Upper lobe of left lung (tissue), 6 donors: ENCODE data around the gene COMMD3. TPM values are rescaled to one million over a fixed set of nuclear protein-coding genes. Genes with fewer than 3 reads are reported as not detected.

Experiments used
- ATAC-seq, 2 donors: fragments of 200-7000 bp; cut with Tn5 transposase; one replicate each; pipeline ENCODE4 v1.9.1; 2022; ENCODE audit warnings: mild to moderate bottlenecking in 2 of 2, moderate library complexity in 2 of 2; ENCODE audit not compliant: low FRiP score in 2 of 2
- DNase-seq, 2 donors: peaks; one replicate each; pipeline ENCODE4 v3.0.0-alpha.2; 2019 to 2020
- H3K27ac ChIP-seq, 4 donors: fragments of 200-600 bp; sonication (generic); one replicate each; pipeline ENCODE4 v1.5.1; 2016 to 2019
- H3K27me3 ChIP-seq, 4 donors: fragments of 200-600 bp; sonication (generic); one replicate each; pipeline ENCODE4 v1.5.1; 2017 to 2019
- H3K36me3 ChIP-seq, 4 donors: fragments of 200-600 bp; sonication (generic); one replicate each; pipeline ENCODE4 v1.5.1; 2016 to 2019
- H3K4me1 ChIP-seq, 4 donors: fragments of 200-600 bp; sonication (generic); one replicate each; pipeline ENCODE4 v1.5.1; 2018 to 2019
- H3K4me3 ChIP-seq, 4 donors: fragments of 200-600 bp; sonication (generic); one replicate each; pipeline ENCODE4 v1.5.1; 2017 to 2019; ENCODE audit warnings: mild to moderate bottlenecking in 2 of 4, moderate library complexity in 1 of 4
- H3K9me3 ChIP-seq, 4 donors: fragments of 200-600 bp; sonication (generic); one replicate each; pipeline ENCODE4 v1.5.1; 2018 to 2019
- EP300 ChIP-seq, 4 donors: sonication (generic); formaldehyde crosslinking; IDR thresholded peaks; one replicate each; pipeline ENCODE4 v1.5.1; 2017; ENCODE audit warnings: antibody characterized with exemption in 4 of 4, control low read depth in 2 of 4
- POLR2A ChIP-seq, 4 donors: fragments of 450-650 bp; IDR thresholded peaks; one replicate each; pipeline ENCODE4 v1.5.1; 2016 to 2017; ENCODE audit warnings: antibody characterized with exemption in 4 of 4, mild to moderate bottlenecking in 2 of 4
- POLR2AphosphoS5 ChIP-seq, 2 donors: sonication (generic); formaldehyde crosslinking; IDR thresholded peaks; one replicate each; pipeline ENCODE4 v1.5.1; 2017; ENCODE audit warnings: antibody characterized with exemption in 2 of 2
- WGBS, 2 donors: methylation state at CpG; one replicate each; pipeline ENCODE4 v1.1.5; 2017 to 2018; 5-methylcytosine and 5-hydroxymethylcytosine counted together
- total RNA-seq, 6 donors: library from RNA; depleted of rRNA in 4 of 6; stranded (reverse); fragments of >200 nt in 4 of 6; gene quantifications; one replicate each; pipeline versions ENCODE4 v1.1.0 to v1.2.1, GENCODE V29; 2016 to 2021
- TF ChIP-seq, protein P1 (sequence below), 6 experiments: fragments of 450-650 bp in 4 of 6; fragments of 200-600 bp in 2 of 6; sonication (generic) in 2 of 6; IDR thresholded peaks; one replicate each; pipeline ENCODE4 v1.5.1; 2016 to 2019; ENCODE audit warnings: antibody characterized with exemption in 6 of 6
- donor health status: DM: no; HTN: no; CAD: no; lungs with moderate emphysema.
- donor health status: DM: no; HTN: yes; CAD: no; lungs with severe emphysema.

COMMD3 gene
- total RNA-seq, 6 donors from 2014 or later = 11.0 to 312 (median 39.6) TPM

DNA sequence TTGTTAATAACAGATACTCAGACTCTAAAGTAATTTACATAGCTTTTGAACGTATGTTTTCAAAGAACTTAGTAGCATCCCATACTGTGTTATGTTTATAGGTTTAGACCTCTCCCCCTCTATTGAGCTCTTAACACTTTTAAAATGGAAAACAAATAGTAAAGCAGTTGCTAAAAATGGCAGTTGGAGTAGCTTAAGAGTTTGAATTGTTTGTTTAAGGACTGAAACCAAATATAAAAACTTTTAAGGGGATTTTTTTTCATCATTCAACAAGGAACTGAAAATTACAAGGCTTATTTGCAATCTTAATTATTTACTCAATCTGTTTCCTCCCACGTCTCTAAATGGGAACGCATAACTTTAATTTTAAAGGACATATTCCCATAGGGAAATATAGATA lies 27.5 kb downstream of the COMMD3 start:
- H3K9me3 ChIP-seq = no peaks in the 10 kb centered on the region
- no peak overlapping the region for H3K27ac ChIP-seq
- H3K4me3 ChIP-seq = no peak overlapping the region
- WGBS, 2 donors = 11 to 17% methylated on average over 3 of the region's 3 CpGs
- no peak for DNase-seq
- H3K36me3 ChIP-seq = no peaks in the 10 kb centered on the region
- TF ChIP-seq, protein P1, sequence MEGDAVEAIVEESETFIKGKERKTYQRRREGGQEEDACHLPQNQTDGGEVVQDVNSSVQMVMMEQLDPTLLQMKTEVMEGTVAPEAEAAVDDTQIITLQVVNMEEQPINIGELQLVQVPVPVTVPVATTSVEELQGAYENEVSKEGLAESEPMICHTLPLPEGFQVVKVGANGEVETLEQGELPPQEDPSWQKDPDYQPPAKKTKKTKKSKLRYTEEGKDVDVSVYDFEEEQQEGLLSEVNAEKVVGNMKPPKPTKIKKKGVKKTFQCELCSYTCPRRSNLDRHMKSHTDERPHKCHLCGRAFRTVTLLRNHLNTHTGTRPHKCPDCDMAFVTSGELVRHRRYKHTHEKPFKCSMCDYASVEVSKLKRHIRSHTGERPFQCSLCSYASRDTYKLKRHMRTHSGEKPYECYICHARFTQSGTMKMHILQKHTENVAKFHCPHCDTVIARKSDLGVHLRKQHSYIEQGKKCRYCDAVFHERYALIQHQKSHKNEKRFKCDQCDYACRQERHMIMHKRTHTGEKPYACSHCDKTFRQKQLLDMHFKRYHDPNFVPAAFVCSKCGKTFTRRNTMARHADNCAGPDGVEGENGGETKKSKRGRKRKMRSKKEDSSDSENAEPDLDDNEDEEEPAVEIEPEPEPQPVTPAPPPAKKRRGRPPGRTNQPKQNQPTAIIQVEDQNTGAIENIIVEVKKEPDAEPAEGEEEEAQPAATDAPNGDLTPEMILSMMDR (IDR thresholded peaks at IDR 0.05) = no peak
- no peak for TF ChIP-seq POLR2AphosphoS5 (IDR thresholded peaks at IDR 0.05)
- no peak for TF ChIP-seq POLR2A (IDR thresholded peaks at IDR 0.05)
- TF ChIP-seq EP300 (IDR thresholded peaks at IDR 0.05) = no peak
- peaks cover 12 to 26% (median 17%) of the 10 kb centered on the region in 4 donors for H3K4me1 ChIP-seq
- no peak for ATAC-seq
- H3K27me3 ChIP-seq = peaks cover 0 to 58% (median 20%) of the 10 kb centered on the region in 4 donors

DNA sequence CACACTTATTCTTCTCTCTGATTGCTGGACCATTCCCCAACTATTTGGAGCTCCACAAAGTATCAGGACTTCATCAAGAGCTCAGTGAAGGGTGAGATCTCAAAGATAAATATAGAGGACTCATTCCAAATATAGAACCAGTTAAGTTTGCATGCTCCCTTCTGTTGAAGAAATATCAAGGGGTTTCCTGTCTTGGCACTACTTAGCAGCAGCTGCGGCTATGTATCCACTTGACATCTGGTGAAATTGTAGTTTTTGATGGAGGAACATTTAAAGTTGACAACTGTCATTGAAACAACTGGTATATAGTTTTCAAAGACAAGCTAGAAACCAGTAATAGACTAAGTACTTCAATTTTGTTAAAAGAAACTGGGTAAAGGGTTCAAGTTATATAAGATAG lies 28.1 kb downstream of the COMMD3 start:
- no peak for ATAC-seq
- TF ChIP-seq POLR2AphosphoS5 (IDR thresholded peaks at IDR 0.05) = no peak
- no peak for TF ChIP-seq POLR2A (IDR thresholded peaks at IDR 0.05)
- no peak for TF ChIP-seq EP300 (IDR thresholded peaks at IDR 0.05)
- TF ChIP-seq, protein P1 (IDR thresholded peaks at IDR 0.05) = no peak
- 16 to 21% methylated on average over 1 of the region's 1 CpG for WGBS, 2 donors
- Histone ChIP-seq H3K36me3 (no peaks in the 10 kb centered on the region), H3K4me3 (no peak overlapping the region), H3K27ac (no peak overlapping the region), H3K9me3 (no peaks in the 10 kb centered on the region), H3K4me1 (peaks cover 12 to 26% (median 17%) of the 10 kb centered on the region in 4 donors), H3K27me3 (peaks cover 0 to 53% (median 20%) of the 10 kb centered on the region in 4 donors)
- no peak for DNase-seq

DNA sequence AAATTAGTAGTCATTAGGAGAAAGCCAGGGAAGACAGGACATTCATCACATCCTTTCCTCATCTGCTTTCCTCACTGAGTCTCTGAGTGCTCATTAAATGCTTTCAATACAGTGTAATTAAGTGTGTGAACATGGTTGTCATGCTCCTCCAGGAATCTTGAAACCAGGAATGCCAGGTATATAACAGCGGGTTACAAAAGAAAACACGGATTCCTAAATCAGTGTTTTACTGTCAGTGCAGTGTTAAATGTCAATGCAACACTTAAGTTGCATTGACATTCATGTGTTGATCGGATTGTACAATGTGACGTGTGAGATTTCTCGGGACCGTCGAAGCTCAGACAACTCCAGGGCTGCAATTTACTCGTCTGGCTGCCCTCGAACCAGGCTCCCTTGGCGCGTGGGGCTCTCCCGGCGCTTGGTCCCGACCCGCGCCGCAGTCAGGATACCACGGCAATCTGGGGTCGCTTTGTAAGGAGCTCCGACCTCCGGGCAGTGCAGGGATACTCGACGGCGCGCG lies 28.7 kb downstream of the COMMD3 start:
- Histone ChIP-seq H3K9me3 (no peaks in the 10 kb centered on the region), H3K4me1 (peaks cover 8 to 23% (median 15%) of the 10 kb centered on the region in 4 donors), H3K27me3 (peaks cover 0 to 53% (median 20%) of the 10 kb centered on the region in 4 donors), H3K27ac (no peak overlapping the region), H3K4me3 (peak overlapping the region; percentile 2 to 40 (median 32)), H3K36me3 (no peaks in the 10 kb centered on the region)
- TF ChIP-seq POLR2A (IDR thresholded peaks at IDR 0.05) = no peak
- TF ChIP-seq EP300 (IDR thresholded peaks at IDR 0.05) = no peak
- TF ChIP-seq, protein P1 (IDR thresholded peaks at IDR 0.05) = no peak
- TF ChIP-seq POLR2AphosphoS5 (IDR thresholded peaks at IDR 0.05) = no peak
- ATAC-seq (no peak), DNase-seq (no peak)
- 18 to 34% methylated on average over 7 to 20 of the region's 26 CpGs for WGBS, 2 donors

DNA sequence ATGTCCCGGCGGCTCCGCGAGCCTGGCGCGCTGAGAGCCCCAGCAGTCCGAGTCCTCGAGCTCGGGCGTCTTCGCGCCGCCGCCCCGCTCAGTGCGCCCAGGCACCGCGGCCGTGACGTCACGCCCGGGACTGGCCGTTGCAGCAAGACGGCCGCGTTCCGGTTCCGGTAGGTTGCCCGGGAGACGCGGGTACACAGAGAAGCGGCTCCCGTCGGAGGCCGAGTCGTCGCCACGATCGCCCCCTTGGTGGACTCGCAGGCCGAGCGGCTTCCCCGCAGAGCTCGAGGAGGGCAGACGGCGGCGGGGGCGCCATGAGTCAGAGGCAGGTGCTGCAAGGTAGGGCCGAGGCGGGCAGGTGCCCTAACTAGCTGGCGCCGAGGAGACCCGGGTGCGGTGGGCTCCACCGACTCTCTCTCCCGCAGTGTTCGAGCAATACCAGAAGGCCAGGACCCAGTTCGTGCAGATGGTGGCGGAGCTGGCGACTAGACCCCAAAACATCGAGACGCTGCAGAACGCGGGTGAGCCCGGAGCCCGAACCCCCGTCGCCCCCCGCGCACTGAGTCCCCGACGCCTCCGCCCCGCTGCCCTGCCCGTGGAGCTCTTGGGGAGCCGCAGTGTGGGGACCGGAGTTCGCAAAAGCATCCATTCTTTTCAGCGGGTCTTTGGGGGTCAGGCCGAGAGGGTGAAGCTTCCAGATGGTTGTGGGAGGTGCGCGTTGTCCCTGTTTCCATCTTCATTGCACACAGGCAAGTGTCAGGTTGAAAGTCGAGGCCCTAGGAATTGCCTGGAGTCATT lies 29.3 kb downstream of the COMMD3 start, which contains the start of gene SPAG6:
Gene SPAG6, plus strand, starts transcription at position 196 of the 795 bp plus-strand sequence. Its CDS starts 116 bp downstream, at position 312.
- H3K9me3 ChIP-seq = no peaks in the 10 kb centered on the region
- H3K27me3 ChIP-seq = peaks cover 0 to 53% (median 20%) of the 10 kb centered on the region in 4 donors
- peak within 1 kb of the TSS; percentile 2 to 40 (median 32) for H3K4me3 ChIP-seq
- no peak within 1 kb of the TSS for H3K27ac ChIP-seq
- peak in 1 of 4 donors; percentile 11 for TF ChIP-seq POLR2A (IDR thresholded peaks at IDR 0.05)
- no peak for TF ChIP-seq EP300 (IDR thresholded peaks at IDR 0.05)
- peak in 1 of 2 donors; percentile 36 for TF ChIP-seq POLR2AphosphoS5 (IDR thresholded peaks at IDR 0.05)
- TF ChIP-seq, protein P1 (IDR thresholded peaks at IDR 0.05) = peak in 1 of 6 experiments; percentile 21
- 0 to 12% methylated on average over 1 to 47 of the region's 83 CpGs for WGBS, 2 donors
- H3K36me3 ChIP-seq = no peaks in the 10 kb centered on the region
- H3K4me1 ChIP-seq = peaks cover 5 to 19% (median 13%) of the 10 kb centered on the region in 4 donors
- ATAC-seq (peak in 1 of 2 donors; percentile 58), DNase-seq (peak; percentile 76 to 92)
